ENCODE results near the gene HOXA13. TPM values are rescaled to one million over a fixed set of nuclear protein-coding genes. Genes with fewer than 3 reads are reported as not detected.

The HOXA13 gene
- total RNA-seq, 4 donors from 2014 or later = not detected

- intact Hi-C loops (cut with DNase I) = loop anchor here (10.0 kb wide), 2 partner anchors 831 to 901 kb away; no protein-coding TSS in a partner anchor
- no peak for DNase-seq (ENCODE audit: extremely low spot score)
- H3K27me3 ChIP-seq = peaks cover under 1 to 100% (median 92%) of the 10 kb centered on the region in 4 donors
- no peaks in the 10 kb centered on the region for H3K36me3 ChIP-seq
- no peaks in the 10 kb centered on the region for H3K9me3 ChIP-seq
- TF ChIP-seq CTCF (IDR thresholded peaks at IDR 0.05) = no peak
- TF ChIP-seq POLR2A (IDR thresholded peaks at IDR 0.05; ENCODE audit: low read depth) = no peak
- TF ChIP-seq POLR2AphosphoS5 (IDR thresholded peaks at IDR 0.05) = no peak
- TF ChIP-seq EP300 (IDR thresholded peaks at IDR 0.05) = no peak
- WGBS = 22% methylated on average over 29 of the region's 29 CpGs
- H3K4me1 ChIP-seq = peaks cover 20 to 37% (median 34%) of the 10 kb centered on the region in 4 donors
- H3K4me3 ChIP-seq = peak overlapping the region in 3 of 4 donors; percentile 33 to 49 (median 40)
- H3K27ac ChIP-seq (replicated peaks in 1 of 4) = no peak overlapping the region
Measured at GRCh38 chr7:27193335-27194001, 6.4 kb downstream of the HOXA13 start.

DNA sequence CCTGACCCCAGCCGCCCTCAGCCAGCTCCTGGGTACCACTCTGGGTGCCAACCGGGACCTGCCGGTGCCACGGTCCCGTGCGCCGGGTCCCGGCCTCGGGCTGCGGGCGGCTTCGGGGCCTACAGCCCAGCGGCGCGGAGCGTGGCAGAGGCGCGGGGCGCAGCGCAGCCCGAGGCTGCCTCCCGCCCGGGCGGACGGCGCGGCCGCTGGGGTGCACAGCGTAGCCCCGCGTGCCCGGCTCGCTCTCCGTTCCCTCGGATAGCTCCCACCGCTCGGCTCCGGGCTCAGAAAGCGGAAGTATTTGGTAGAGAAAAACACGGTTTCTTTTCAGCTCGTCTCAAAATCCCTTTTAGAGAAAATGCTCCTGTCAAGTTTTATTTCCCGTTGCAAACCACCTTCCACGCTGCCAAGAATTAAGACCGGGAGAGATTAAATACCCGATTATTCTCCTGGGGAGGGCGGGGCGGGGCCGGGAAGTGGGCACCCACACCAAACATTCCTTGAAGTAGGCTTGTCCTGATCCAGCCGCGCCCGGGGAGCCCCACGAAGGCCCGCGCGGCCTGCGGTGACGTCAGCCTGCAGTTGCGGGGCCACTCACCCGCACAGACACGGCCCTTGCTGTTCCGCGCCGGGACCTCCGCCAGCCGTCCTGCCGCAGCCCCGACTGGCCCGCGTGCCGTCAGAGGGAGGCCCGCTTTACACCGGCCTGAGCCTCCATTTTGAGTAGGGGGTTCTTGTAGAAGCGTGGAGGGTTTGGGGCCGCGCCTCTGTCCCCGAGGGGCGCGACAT is 7.2 kb downstream of the HOXA13 start:
- WGBS = under 1% methylated on average over 27 of the region's 78 CpGs
- Histone ChIP-seq H3K4me3 (peak overlapping the region; percentile 31 to 49 (median 36)), H3K36me3 (no peaks in the 10 kb centered on the region), H3K27me3 (peaks cover 0 to 100% (median 92%) of the 10 kb centered on the region in 4 donors), H3K27ac (replicated peaks in 1 of 4) (no peak overlapping the region), H3K9me3 (no peaks in the 10 kb centered on the region), H3K4me1 (peaks cover 26 to 40% (median 37%) of the 10 kb centered on the region in 4 donors)
- TF ChIP-seq POLR2A (IDR thresholded peaks at IDR 0.05; ENCODE audit: low read depth) = no peak
- TF ChIP-seq CTCF (IDR thresholded peaks at IDR 0.05) = no peak
- no peak for TF ChIP-seq EP300 (IDR thresholded peaks at IDR 0.05)
- TF ChIP-seq POLR2AphosphoS5 (IDR thresholded peaks at IDR 0.05) = no peak
- intact Hi-C loops (cut with DNase I) = loop anchor here (10.0 kb wide), 2 partner anchors 832 to 902 kb away; no protein-coding TSS in a partner anchor
- DNase-seq (ENCODE audit: extremely low spot score) = no peak

GRCh38 chr7:27191833-27192545 is 7.9 kb downstream of the HOXA13 start:
- Histone ChIP-seq H3K27ac (replicated peaks in 1 of 4) (no peak overlapping the region), H3K4me3 (peak overlapping the region; percentile 31 to 49 (median 36)), H3K9me3 (no peaks in the 10 kb centered on the region), H3K36me3 (no peaks in the 10 kb centered on the region), H3K4me1 (peaks cover 26 to 45% (median 39%) of the 10 kb centered on the region in 4 donors), H3K27me3 (peaks cover 0 to 100% (median 93%) of the 10 kb centered on the region in 4 donors)
- no peak for DNase-seq (ENCODE audit: extremely low spot score)
- 21% methylated on average over 23 of the region's 42 CpGs for WGBS
- no peak for TF ChIP-seq POLR2AphosphoS5 (IDR thresholded peaks at IDR 0.05)
- no peak for TF ChIP-seq CTCF (IDR thresholded peaks at IDR 0.05)
- TF ChIP-seq EP300 (IDR thresholded peaks at IDR 0.05) = no peak
- no peak for TF ChIP-seq POLR2A (IDR thresholded peaks at IDR 0.05; ENCODE audit: low read depth)
- intact Hi-C loops (cut with DNase I) = loop anchor here (10.0 kb wide), 2 partner anchors 833 to 903 kb away; no protein-coding TSS in a partner anchor

DNA sequence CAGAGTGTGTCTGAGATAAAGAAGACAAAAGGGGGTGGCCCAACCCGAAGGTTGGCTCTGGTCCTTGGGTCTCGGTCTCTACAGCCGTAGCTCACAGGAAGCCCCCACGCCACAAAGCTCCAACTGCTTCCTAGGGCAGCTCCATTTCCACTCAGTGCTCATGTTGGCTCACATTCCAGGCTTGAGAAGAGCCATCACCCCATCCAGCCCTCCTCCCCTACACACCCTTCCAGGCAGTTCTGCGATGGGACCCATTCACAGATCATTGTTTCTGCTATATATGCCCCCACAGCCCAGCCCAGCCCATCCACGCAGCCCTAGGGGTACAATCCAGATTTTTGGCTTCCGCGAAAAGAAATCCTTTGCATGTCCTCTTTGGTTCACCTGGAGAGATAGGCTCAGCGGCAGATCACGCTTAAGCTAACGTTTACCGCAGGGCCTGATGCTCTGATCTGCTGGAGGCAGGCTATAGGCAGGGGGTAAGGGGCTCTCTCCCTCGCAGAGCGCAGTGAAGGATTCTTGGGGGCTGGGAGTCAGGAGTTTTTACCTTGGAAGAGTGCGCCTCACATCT is 8.6 kb downstream of the HOXA13 start:
- WGBS = 40% methylated on average over 15 of the region's 15 CpGs
- Histone ChIP-seq H3K27ac (replicated peaks in 1 of 4) (no peak overlapping the region), H3K9me3 (no peaks in the 10 kb centered on the region), H3K27me3 (peaks cover 1 to 100% (median 93%) of the 10 kb centered on the region in 4 donors), H3K36me3 (no peaks in the 10 kb centered on the region), H3K4me1 (peaks cover 26 to 48% (median 37%) of the 10 kb centered on the region in 4 donors), H3K4me3 (no peak overlapping the region)
- DNase-seq (ENCODE audit: extremely low spot score) = no peak
- TF ChIP-seq POLR2A (IDR thresholded peaks at IDR 0.05; ENCODE audit: low read depth) (no peak), EP300 (IDR thresholded peaks at IDR 0.05) (no peak)
- intact Hi-C loops (cut with DNase I) = loop anchor here (10.0 kb wide), 2 partner anchors 834 to 904 kb away; no protein-coding TSS in a partner anchor
